ENCODE data around the gene MAP3K5.

MAP3K5 gene

GRCh38 chr6:136614350-136614749 is 177.9 kb downstream of the MAP3K5 start:
- DNase-seq (ENCODE audit: extremely low read depth, low read depth): no peak
- TF ChIP-seq, protein P1, sequence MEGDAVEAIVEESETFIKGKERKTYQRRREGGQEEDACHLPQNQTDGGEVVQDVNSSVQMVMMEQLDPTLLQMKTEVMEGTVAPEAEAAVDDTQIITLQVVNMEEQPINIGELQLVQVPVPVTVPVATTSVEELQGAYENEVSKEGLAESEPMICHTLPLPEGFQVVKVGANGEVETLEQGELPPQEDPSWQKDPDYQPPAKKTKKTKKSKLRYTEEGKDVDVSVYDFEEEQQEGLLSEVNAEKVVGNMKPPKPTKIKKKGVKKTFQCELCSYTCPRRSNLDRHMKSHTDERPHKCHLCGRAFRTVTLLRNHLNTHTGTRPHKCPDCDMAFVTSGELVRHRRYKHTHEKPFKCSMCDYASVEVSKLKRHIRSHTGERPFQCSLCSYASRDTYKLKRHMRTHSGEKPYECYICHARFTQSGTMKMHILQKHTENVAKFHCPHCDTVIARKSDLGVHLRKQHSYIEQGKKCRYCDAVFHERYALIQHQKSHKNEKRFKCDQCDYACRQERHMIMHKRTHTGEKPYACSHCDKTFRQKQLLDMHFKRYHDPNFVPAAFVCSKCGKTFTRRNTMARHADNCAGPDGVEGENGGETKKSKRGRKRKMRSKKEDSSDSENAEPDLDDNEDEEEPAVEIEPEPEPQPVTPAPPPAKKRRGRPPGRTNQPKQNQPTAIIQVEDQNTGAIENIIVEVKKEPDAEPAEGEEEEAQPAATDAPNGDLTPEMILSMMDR (IDR thresholded peaks at IDR 0.05; ENCODE audit: low read depth, low read length): no peak

DNA sequence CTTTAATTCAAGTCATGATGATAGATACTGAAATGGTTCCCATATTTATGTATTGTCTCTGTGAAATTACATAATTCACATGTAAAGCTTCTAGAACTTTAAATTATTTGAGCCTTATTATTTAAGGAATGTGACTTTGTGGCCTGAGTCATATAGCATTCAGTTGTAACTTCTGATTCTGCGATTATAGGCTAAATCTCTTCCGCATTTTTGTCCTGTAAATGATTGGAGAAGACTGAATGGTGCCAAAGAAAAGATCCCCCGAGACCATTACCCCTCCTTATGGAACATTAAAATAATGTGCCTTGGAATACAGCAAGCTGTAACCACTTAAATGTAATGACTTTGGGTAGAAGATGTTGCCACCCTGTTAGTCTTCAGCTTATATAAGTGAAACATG is 178.8 kb downstream of the MAP3K5 start:
- no peak for DNase-seq (ENCODE audit: extremely low read depth, low read depth)
- TF ChIP-seq, protein P1 (IDR thresholded peaks at IDR 0.05; ENCODE audit: low read depth, low read length): no peak

DNA sequence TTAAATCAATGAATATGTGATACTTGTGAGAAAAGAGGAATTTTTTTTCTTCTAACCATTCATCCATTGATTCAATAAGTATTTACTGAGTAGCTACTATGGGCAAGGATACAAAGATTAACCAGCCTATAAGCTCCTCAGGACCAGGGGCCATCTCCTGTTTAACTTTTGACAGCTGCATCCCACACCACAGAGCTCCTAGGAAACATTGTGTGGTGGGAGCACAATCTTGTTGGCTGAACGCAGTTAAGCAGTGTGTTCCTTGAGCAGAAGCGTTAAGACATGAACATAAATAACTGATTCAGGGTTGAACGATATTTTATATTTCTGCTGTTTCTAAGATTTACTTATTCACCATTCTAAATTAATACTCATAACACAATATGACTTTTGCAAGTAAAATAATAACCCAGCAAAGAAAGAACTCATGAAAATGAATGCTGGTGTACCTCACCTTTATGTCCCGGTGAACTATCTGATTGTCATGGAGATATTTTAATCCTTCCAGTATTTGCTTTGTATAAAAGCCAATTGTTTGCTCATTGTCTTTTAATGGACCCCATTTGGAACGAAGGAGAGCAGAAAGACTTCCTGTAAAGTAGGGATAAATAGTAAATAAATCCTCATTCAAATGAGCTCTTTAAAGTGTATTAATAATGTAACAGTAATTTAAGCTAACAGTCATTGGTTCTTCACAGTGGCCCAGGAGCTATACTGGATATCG is 179.4 kb downstream of the MAP3K5 start:
- TF ChIP-seq, protein P1 (IDR thresholded peaks at IDR 0.05; ENCODE audit: low read depth, low read length): no peak
- no peak for DNase-seq (ENCODE audit: extremely low read depth, low read depth)

DNA sequence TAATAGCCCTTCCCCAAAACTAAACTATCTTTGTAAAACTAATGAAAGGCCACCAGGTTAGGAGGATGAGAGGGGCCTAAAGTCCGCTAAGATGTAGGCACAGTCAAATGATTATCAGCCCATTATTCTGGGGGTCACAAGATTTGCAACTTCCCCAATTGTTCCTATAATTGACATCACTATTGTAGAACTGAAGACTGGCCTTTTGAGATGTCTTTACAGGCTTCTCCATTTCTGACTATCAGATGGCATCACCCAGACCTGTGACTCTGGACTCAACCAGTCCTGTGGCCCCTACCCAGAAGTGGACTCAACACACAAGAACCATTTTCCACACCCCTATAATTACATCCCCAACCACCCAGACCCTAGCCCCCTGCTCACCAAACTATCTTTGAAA is 180.5 kb downstream of the MAP3K5 start:
- DNase-seq (ENCODE audit: extremely low read depth, low read depth): no peak
- TF ChIP-seq, protein P1 (IDR thresholded peaks at IDR 0.05; ENCODE audit: low read depth, low read length): no peak

DNA sequence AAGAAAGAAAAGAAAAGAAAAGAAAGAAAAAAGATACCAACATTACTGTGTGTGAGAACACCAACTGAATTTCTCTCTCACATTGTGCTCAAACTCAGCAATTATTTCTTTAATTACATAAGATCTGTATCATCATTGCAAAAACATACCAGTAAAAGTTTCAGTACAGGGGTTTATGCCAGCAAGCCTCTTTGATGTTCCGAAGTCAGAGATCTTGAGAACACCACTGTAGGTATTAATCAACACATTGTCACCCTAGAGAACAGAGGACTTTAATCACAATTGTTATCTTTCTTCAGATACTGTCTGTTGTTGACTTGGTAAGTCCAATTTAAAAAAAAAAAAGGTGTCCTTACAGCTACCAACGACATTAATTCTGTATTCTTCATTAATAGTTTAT is 181.1 kb downstream of the MAP3K5 start:
- no peak for DNase-seq (ENCODE audit: extremely low read depth, low read depth)
- TF ChIP-seq, protein P1 (IDR thresholded peaks at IDR 0.05; ENCODE audit: low read depth, low read length): no peak

DNA sequence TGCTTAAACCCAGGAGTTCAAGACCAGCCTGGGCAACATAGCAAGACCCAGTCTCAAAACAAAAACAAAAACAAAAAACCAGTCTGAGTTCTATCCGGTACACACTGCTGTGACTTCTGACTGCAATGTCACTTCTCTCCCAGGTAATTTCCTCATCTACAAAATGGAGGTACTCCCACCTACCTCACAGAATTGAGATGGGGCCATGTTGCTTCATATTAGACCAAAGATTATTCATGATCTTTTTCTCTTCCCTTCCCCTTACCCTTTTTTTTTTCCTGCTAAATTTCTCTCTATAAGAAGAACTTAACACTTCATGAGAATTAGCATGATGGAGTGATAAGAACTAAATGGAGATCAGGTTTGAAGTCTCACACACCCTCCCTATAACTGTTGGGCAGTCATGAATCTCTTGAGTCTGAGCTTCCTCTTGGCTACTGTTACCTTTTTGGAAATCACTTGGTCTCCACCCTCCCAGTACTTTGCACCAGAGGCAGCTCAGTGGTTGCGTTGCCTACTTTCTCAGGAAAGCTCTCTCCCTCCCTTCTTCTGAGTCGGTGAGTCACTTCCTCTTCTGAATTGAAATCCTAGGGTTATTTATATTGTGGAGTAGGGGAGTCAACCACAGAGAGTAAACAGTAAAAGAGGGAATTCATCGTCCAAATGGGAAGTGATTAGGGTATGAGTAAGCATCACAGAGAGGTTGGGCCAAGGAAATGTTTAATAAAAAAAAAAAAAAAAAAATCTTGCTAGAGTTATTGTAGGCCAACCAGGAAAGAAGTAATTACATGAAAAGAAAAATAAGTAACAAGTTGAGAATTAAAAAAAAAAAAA is 182.2 kb downstream of the MAP3K5 start:
- TF ChIP-seq, protein P1 (IDR thresholded peaks at IDR 0.05; ENCODE audit: low read depth, low read length): no peak
- DNase-seq (ENCODE audit: extremely low read depth, low read depth): peak; percentile 98

DNA sequence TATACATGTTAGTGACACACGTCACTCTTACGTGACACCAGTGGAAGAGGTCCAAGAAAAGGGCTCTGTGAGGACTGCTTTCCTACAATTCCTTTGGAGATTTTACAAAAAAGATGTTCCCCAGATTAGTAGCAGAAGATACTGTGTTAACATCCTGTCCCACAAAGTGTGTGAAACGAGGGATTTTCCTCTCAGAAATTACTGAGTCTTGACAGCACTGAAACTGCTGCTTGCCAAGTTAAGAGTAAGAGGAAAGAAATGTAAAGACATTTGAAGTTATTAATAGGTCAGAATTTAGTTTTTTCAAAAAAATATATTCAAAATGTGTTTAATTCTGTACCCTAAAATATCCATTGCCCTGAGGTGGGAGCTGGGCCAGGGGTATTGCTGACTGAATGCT is 183.3 kb downstream of the MAP3K5 start:
- TF ChIP-seq, protein P1 (IDR thresholded peaks at IDR 0.05; ENCODE audit: low read depth, low read length): no peak
- DNase-seq (ENCODE audit: extremely low read depth, low read depth): no peak
